ENCODE data around the gene DUSP5.

- no peak for TF ChIP-seq CEBPZ (IDR thresholded peaks at IDR 0.05; ENCODE audit: low read depth, low read length)
- TF ChIP-seq ZNF274 (IDR thresholded peaks at IDR 0.05; ENCODE audit: insufficient read depth, insufficient read length): no peak
- no peak for TF ChIP-seq CTCF (IDR thresholded peaks at IDR 0.05 in 2 of 3, conservative IDR thresholded peaks at IDR 0.05 in 1 of 3; ENCODE audit: control insufficient read depth in 2 of 3, extremely low read depth in 1 of 3, insufficient read depth in 1 of 3, low read depth in 3 of 3, low read length in 3 of 3)
Observed at GRCh38 chr10:110461530-110461929, 36.2 kb upstream of the DUSP5 start.
